SK-N-SH treated with all-trans-retinoic acid at 6 μM for 48 hours (cell line): ENCODE data around the gene TAMALIN.

Source experiments
- BACH2 ChIP-seq: fragments of 250-450 bp; sonication (Bioruptor Pico); IDR thresholded peaks from 2 replicates; pipeline ENCODE4 v1.9.0; 2021; ENCODE audit warnings: mild to moderate bottlenecking, borderline replicate concordance
- CSDC2 ChIP-seq: fragments of 250-450 bp; sonication (Bioruptor Pico); IDR thresholded peaks from 2 replicates; pipeline ENCODE4 v1.5.0; 2020; ENCODE audit warnings: mild to moderate bottlenecking, moderate library complexity
- RARB ChIP-seq: fragments of 250-450 bp; sonication (Bioruptor Pico); IDR thresholded peaks from 2 replicates; pipeline ENCODE4 v1.8.0; 2021; ENCODE audit warnings: mild to moderate bottlenecking, moderate library complexity
- SNAI2 ChIP-seq: fragments of 250-450 bp; sonication (Bioruptor Pico); IDR thresholded peaks from 2 replicates; pipeline ENCODE4 v1.5.0; 2020; ENCODE audit warnings: mild to moderate bottlenecking, moderate library complexity
- TCF4 ChIP-seq: fragments of 250-450 bp; sonication (Bioruptor Pico); IDR thresholded peaks from 2 replicates; pipeline ENCODE4 v1.8.0; 2021; ENCODE audit warnings: mild to moderate bottlenecking, moderate library complexity, borderline replicate concordance
- ZC3H10 ChIP-seq: fragments of 250-450 bp; sonication (Bioruptor Pico); IDR thresholded peaks from 2 replicates; pipeline ENCODE4 v1.5.1; 2021; ENCODE audit warnings: mild to moderate bottlenecking, moderate library complexity

- TF ChIP-seq ZC3H10 (CRISPR knock-in tag) (no peak), SNAI2 (no peak), CSDC2 (CRISPR knock-in tag) (no peak), TCF4 (CRISPR knock-in tag) (no peak), BACH2 (CRISPR knock-in tag) (no peak), RARB (CRISPR knock-in tag) (no peak)
Measured at GRCh38 chr12:51961834-51962233, 44.9 kb upstream of the TAMALIN start.
